Stomach smooth muscle (tissue), 2 donors: Measurements from ENCODE around the gene PLAC1.

Source experiments
- H3K27ac ChIP-seq: one replicate; pipeline ENCODE4 v1.7.0; 2013; ENCODE audit warnings: mild to moderate bottlenecking, low read length, inconsistent platforms
- H3K27me3 ChIP-seq, 2 donors: one replicate each; pipeline ENCODE4 v1.7.0; 2013; ENCODE audit warnings: low read length in 2 of 2; ENCODE audit not compliant: insufficient read depth in 2 of 2, control insufficient read depth in 1 of 2
- H3K36me3 ChIP-seq, 2 donors: one replicate each; pipeline ENCODE4 v1.7.0; 2013; ENCODE audit warnings: low read length in 2 of 2; ENCODE audit not compliant: control insufficient read depth in 2 of 2, insufficient read depth in 2 of 2
- H3K4me1 ChIP-seq: one replicate; pipeline ENCODE4 v1.7.0; 2013; ENCODE audit warnings: low read length; ENCODE audit not compliant: control insufficient read depth, insufficient read depth
- H3K4me3 ChIP-seq, 2 donors: one replicate each; pipeline ENCODE4 v1.7.0; 2013; ENCODE audit warnings: low read length in 2 of 2
- H3K9ac ChIP-seq, 2 donors: one replicate each; pipeline ENCODE4 v1.7.0; 2013; ENCODE audit warnings: low read length in 2 of 2, mild to moderate bottlenecking in 1 of 2
- H3K9me3 ChIP-seq, 2 donors: one replicate each; pipeline ENCODE4 v1.7.0; 2013; ENCODE audit warnings: low read length in 2 of 2; ENCODE audit not compliant: control insufficient read depth in 2 of 2
- donor health status: healthy.
- donor health status: Pancreatic carcinoma.

The PLAC1 gene

GRCh38 chrX:134670134-134670924 lies 12.1 kb upstream of the PLAC1 start:
- no peak overlapping the region for H3K4me3 ChIP-seq
- no peak overlapping the region for H3K27ac ChIP-seq
- H3K36me3 ChIP-seq, result no peaks in the 10 kb centered on the region
- peaks cover 0 to 4% of the 10 kb centered on the region in 2 donors for H3K9me3 ChIP-seq
- no peak overlapping the region for H3K9ac ChIP-seq
- H3K27me3 ChIP-seq, result peaks cover 0 to 20% of the 10 kb centered on the region in 2 donors
- H3K4me1 ChIP-seq, result no peaks in the 10 kb centered on the region

GRCh38 chrX:134669378-134670098 lies 11.3 kb upstream of the PLAC1 start:
- Histone ChIP-seq H3K27me3 (peaks cover 0 to 20% of the 10 kb centered on the region in 2 donors), H3K4me3 (no peak overlapping the region), H3K4me1 (no peaks in the 10 kb centered on the region), H3K27ac (no peak overlapping the region), H3K9ac (no peak overlapping the region), H3K36me3 (no peaks in the 10 kb centered on the region), H3K9me3 (peaks cover 0 to 2% of the 10 kb centered on the region in 2 donors)

GRCh38 chrX:134664202-134664601 lies 5.9 kb upstream of the PLAC1 start:
- Histone ChIP-seq H3K9ac (no peak overlapping the region), H3K36me3 (no peaks in the 10 kb centered on the region), H3K27ac (no peak overlapping the region), H3K4me3 (no peak overlapping the region), H3K4me1 (no peaks in the 10 kb centered on the region), H3K27me3 (peaks cover 0 to 11% of the 10 kb centered on the region in 2 donors), H3K9me3 (no peaks in the 10 kb centered on the region)

- Histone ChIP-seq H3K4me3 (no peak overlapping the region), H3K9me3 (no peaks in the 10 kb centered on the region), H3K36me3 (no peaks in the 10 kb centered on the region), H3K27ac (no peak overlapping the region), H3K27me3 (peaks cover 0 to 5% of the 10 kb centered on the region in 2 donors), H3K4me1 (no peaks in the 10 kb centered on the region), H3K9ac (no peak overlapping the region)
Observed at GRCh38 chrX:134661295-134661694, 3.0 kb upstream of the PLAC1 start.

GRCh38 chrX:134660627-134661026 lies 2.4 kb upstream of the PLAC1 start:
- no peaks in the 10 kb centered on the region for H3K4me1 ChIP-seq

GRCh38 chrX:134659761-134660160 lies 1.5 kb upstream of the PLAC1 start:
- Histone ChIP-seq H3K27ac (no peak overlapping the region), H3K36me3 (no peaks in the 10 kb centered on the region), H3K9me3 (no peaks in the 10 kb centered on the region), H3K4me3 (no peak overlapping the region), H3K9ac (no peak overlapping the region), H3K27me3 (no peaks in the 10 kb centered on the region), H3K4me1 (no peaks in the 10 kb centered on the region)

More at GRCh38 chrX:134660627-134661026, 2.4 kb upstream of the PLAC1 start:
- Histone ChIP-seq H3K4me3 (no peak overlapping the region), H3K36me3 (no peaks in the 10 kb centered on the region), H3K27me3 (peaks cover 0 to 2% of the 10 kb centered on the region in 2 donors), H3K27ac (no peak overlapping the region), H3K9me3 (no peaks in the 10 kb centered on the region), H3K9ac (no peak overlapping the region)

GRCh38 chrX:134658760-134659023 lies 421 bp upstream of the PLAC1 start:
- no peak overlapping the region for H3K4me3 ChIP-seq
- no peak overlapping the region for H3K27ac ChIP-seq
- H3K36me3 ChIP-seq, result no peaks in the 10 kb centered on the region
- H3K27me3 ChIP-seq, result no peaks in the 10 kb centered on the region
- H3K4me1 ChIP-seq, result no peaks in the 10 kb centered on the region
- H3K9ac ChIP-seq, result no peak overlapping the region
- no peaks in the 10 kb centered on the region for H3K9me3 ChIP-seq

GRCh38 chrX:134654398-134655012 lies 3.8 kb downstream of the PLAC1 start:
- H3K27ac ChIP-seq, result no peak overlapping the region
- peaks cover 0 to 8% of the 10 kb centered on the region in 2 donors for H3K27me3 ChIP-seq
- no peak overlapping the region for H3K4me3 ChIP-seq
- no peak overlapping the region for H3K9ac ChIP-seq
- no peaks in the 10 kb centered on the region for H3K36me3 ChIP-seq
- no peaks in the 10 kb centered on the region for H3K4me1 ChIP-seq
- no peaks in the 10 kb centered on the region for H3K9me3 ChIP-seq

- H3K4me1 ChIP-seq, result no peaks in the 10 kb centered on the region
- peaks cover 0 to 11% of the 10 kb centered on the region in 2 donors for H3K27me3 ChIP-seq
- H3K27ac ChIP-seq, result no peak overlapping the region
- no peak overlapping the region for H3K4me3 ChIP-seq
- H3K9ac ChIP-seq, result no peak overlapping the region
- no peaks in the 10 kb centered on the region for H3K9me3 ChIP-seq
- H3K36me3 ChIP-seq, result no peaks in the 10 kb centered on the region
Observed at GRCh38 chrX:134653835-134654234, 4.4 kb downstream of the PLAC1 start.

GRCh38 chrX:134650701-134651100 lies 7.6 kb downstream of the PLAC1 start:
- Histone ChIP-seq H3K9ac (no peak overlapping the region), H3K27ac (no peak overlapping the region), H3K9me3 (no peaks in the 10 kb centered on the region), H3K4me1 (no peaks in the 10 kb centered on the region), H3K36me3 (no peaks in the 10 kb centered on the region), H3K27me3 (peaks cover 0 to 19% of the 10 kb centered on the region in 2 donors), H3K4me3 (no peak overlapping the region)
